GM18861 (cell line): ENCODE data around the gene CHRNB1.

Experiments used
- ATAC-seq: cut with Tn5 transposase; IDR thresholded peaks from one replicate; pipeline ENCODE4 v1.9.1; 2021; ENCODE audit not compliant: unreplicated experiment

Gene CHRNB1

DNA sequence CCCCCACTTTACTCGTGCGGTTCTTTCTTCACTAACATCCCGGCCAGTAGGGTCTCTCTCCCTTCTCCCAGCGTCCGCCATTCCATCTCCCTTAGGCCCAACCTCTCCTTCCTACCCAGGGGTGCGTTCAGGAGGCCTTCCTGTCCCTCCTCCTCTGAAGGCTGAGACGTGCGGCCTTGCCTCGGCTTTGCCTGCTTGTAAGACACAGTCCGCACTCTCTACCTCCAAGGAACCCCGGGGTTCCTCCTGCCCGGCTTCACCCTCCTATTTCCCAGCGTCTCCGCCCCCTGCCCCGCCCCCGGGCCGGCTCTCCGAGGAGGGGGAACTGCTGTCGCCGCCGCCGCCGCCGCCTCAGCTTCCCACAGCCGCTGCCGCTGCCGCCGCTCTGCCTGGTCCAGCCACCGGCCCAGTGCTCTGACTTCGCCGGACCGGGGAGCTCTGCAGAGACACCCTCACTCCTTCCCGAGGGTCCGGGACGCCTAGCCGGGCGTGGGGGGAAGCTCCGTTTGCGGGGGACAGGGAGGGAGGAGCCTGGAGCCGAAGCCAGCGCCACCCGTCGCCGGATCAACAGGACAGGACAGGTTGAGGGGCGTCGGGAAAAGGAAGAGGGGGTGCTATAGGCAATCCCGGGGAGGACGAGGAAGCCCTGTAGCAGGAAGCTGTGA is 6.8 kb upstream of the CHRNB1 start:
- no peak for ATAC-seq

- no peak for ATAC-seq
These were observed 6.0 kb upstream of the CHRNB1 start for GRCh38 chr17:7438656-7439460.

GRCh38 chr17:7439462-7440112 is 5.3 kb upstream of the CHRNB1 start, which contains the start of gene FGF11:
TSS of gene FGF11 (plus strand) at chr17:7439512. CDS start at chr17:7439621, 109 bp downstream.
- no peak for ATAC-seq

- no peak for ATAC-seq
These were observed 4.6 kb upstream of the CHRNB1 start for GRCh38 chr17:7440113-7440833.

DNA sequence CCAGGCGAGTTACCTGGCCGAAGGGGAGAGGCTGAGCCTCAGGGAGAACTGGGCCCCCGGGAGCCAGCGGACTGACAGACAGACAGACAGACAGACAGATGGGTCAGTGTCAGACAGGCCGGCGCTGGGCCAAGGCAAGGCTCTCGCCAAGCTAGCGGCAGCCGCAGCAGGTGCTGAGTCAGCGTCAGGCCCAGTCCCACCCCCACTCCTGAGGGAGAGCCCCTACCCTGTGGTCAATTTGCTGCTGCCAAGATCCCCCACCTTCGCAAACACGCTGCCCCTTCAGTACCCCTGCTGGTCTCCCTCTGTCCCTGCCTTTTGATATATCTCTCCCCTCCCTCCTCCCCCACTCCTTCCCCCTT is 4.0 kb upstream of the CHRNB1 start:
- no peak for ATAC-seq

GRCh38 chr17:7441266-7441665 is 3.6 kb upstream of the CHRNB1 start:
- ATAC-seq: no peak

GRCh38 chr17:7442142-7442541 is 2.7 kb upstream of the CHRNB1 start:
- ATAC-seq: no peak

- no peak for ATAC-seq
These were observed 1.1 kb upstream of the CHRNB1 start for GRCh38 chr17:7443499-7444485.

DNA sequence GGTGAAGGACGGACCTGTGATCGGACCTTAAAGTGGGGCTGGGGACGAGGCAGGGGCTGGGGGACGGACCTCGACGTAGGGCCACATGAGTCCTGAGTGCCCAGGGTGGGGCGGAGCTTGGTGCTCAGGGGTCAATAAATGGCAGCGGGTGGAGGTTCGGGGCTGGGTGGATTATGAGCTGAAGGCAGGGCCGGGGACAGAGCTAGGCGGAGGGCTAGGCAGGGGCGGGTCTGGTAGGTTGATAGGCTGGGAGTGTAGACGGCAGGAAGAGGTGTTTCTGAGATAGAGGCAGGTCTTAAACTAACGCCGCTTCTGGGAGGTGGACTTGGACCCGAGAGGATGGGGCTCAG is 733 bp downstream of the CHRNB1 start:
- ATAC-seq: peak; percentile 20

- ATAC-seq: no peak
These were observed 3.6 kb downstream of the CHRNB1 start for GRCh38 chr17:7448461-7448860.

DNA sequence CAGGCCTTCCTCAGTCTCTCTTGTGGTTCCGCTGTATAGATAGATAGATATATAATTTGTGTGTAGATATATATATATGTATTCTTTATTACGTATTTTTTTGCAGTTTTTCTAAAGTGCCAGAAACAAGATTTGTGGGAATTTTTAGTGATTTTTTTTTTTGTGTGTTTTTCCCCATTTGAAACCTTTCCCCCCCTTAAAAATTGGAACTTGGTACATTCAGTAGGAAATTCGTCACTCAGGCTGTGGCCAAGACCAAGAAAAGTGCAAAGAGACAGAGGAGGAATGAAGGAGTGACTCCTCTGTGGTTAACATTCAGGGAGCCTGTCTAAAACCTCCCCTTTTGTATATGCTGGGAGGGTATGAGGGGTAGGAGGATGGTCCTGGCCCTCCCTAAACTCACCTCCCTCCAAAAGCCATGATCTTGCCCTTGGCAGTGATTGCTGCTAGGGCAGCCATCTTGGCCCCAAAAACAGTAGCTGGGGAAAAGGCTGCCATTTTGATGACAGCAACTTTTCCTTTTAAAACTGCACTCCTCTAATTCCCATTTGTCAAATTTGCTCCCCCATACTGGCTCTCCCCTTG is 15.2 kb downstream of the CHRNB1 start:
- no peak for ATAC-seq

DNA sequence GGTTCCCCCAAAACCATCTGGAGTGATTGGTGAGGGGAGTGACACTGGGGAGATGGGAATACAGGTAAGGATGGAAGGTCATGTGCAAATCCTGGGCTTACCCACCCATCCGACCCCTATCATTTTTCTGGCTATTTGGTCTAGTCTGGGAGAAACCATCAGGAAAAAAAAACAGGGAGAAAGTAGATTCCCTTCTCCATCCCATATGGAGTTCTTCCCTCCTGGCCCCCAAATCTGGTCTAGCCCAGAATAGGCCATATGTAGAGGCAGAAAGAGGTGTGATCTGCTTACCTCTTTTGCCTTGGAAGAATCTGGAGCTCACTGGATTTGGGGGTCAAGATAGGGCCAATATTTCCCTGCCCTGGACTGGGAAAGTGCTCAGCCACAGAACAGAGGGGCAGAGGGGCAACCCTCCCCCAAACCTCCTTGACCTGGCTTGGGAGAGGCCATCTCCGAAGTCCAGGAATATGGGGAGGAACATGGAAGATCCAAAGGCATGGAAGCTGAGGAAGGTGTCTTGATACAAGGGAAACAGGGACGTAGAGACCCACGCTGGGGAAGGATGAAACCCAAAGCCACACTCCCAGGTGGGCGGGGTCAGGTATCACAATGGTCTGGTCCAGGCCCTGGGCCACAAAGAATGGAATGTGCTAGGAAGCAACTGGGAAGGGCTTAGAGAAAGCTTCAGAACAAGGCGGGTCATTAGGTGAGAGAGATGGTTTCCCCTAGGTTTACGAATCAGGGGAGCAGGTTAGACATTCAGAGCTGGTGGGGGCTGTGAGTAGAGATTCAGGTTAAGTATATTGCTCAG is 16.2 kb downstream of the CHRNB1 start:
- no peak for ATAC-seq

DNA sequence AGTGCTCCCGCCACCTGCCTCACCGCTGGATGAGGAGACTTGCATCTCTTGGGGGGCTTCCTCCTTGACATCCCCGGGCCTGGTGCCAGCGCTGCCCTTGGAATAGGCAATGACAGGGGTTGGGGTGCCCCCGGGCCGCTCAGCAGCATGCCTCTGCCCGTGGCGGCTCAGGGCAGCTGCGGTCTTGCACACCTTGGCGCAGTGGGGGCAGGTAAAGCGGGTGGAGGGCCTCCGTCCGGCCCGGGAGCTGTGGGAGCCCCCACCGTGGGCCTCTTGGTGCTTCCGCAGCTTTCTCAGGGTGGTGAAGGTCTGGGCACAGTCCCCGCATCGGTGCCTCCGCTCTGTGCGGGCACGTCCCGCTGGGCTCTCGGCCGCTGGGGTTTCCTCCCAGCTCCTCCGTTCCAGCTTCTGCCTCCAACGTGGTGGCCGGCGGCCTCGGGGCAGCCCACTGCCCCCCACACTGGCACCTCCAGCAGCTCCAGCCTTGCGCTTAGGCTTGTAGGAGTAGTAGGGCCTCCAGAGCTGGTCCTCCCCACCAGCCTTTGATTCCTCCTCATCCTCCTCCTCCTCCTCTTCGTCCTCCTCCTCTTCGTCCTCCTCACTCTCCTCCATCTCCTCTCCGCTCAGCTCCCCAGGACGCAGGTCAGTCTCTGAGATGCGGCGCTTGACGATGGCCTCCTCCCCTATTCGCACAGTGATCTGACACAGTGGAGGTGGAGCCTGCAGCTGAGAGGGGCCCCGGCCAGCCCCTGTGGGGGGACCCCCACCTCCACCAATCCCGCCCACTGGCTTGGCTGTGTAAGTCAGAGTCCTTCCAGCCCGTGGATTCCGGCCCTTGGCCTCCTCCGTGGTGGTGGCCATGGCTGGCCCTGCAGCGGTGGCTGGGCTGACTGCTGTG is 17.9 kb downstream of the CHRNB1 start:
- no peak for ATAC-seq

DNA sequence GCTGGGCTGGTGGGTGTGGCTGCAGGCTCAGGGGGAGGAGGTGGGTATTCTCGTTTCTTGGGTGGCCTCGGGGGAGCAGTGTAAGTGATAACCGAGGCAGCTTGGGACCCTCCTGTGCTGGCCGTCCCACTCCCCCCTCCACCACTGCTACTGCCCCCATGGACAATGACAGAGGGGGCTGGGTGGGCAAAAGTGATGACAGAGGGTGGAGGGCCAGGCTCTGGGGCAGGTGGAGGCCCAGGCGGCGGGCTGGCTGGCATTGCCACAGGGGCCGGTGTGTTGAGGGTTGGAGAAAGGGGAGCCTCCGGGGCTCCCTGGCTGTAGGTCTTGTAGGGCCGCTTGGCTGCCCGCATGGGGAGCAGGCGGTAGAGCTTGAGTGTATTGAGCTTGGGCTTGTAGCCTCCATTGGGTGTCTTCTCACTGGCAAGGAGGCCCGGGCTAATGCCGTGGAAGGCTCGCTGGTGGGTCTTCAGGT is 18.5 kb downstream of the CHRNB1 start:
- no peak for ATAC-seq

DNA sequence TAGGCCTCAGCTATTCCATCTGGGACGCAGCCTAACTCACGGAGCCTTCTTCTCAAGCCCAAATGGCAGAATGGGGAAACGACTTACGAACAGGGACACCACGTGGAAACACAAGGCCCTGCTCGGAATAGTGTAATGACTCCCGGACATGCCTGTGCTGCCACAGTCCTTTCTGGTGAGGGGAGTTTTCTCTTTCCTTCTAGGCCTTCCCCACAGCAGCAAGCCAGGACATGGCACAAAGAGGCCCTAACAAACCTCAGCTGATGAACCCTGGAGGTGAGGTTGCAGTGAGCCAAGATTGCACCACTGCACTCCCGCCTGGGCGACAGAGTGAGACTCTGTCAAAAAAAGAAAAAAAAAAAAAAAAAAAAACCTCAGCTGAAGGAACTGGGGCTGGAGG is 19.2 kb downstream of the CHRNB1 start:
- ATAC-seq: no peak

- ATAC-seq: no peak
These were observed 20.9 kb downstream of the CHRNB1 start for GRCh38 chr17:7465597-7466275.

- no peak for ATAC-seq
These were observed 21.4 kb downstream of the CHRNB1 start for GRCh38 chr17:7466318-7466638.
